ENCODE data around the gene TRIP6. TPM values are rescaled to one million over a fixed set of nuclear protein-coding genes. Genes with fewer than 3 reads are reported as not detected.
"Not testable (repeated sequence)": the region's sequence is repeated elsewhere in the genome, so short reads cannot be mapped to it uniquely, and the experiment has no call there.

Gene TRIP6
- total RNA-seq, 1 experiment from 2014 or later, result 140 TPM

DNA sequence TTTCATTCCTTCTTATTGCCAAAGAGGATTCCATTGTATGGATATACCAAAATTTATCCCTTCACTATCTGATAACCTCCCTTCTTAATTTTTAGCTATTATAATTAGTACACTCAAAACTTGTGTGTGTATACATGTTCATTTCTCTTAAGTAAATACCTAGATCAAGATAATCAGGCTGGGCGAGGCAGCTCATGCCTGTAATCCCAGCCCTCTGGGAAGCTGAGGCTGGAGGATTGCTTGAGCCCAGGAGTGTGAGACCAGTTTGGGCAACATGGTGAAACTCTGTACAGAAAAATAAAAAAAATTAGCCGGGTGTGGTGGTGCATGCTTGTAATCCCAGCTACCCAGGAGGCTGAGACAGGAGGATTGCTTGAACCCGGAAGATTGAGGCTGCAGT, 44.3 kb downstream of the TRIP6 start:
- ChIA-PET CTCF (no interaction called here), POLR2A (ENCODE audit: low non-redundant PET) (no interaction called here)
- BruUV-seq (replicated peaks), result no TSS peak
- Histone ChIP-seq H3K4me1 (ENCODE audit: insufficient read depth, low read length, poor library complexity, severe bottlenecking) (no peaks in the 10 kb centered on the region), H3K4me3 (ENCODE audit: low read depth, low read length, poor library complexity, severe bottlenecking) (no peak overlapping the region), H3K36me3 (ENCODE audit: insufficient read depth, low read length, poor library complexity, severe bottlenecking) (no peaks in the 10 kb centered on the region), H3K27me3 (replicated peaks; ENCODE audit: insufficient read depth, low read depth, low read length, poor library complexity) (no peaks in the 10 kb centered on the region), H3K9me3 (ENCODE audit: low read depth, low read length, poor library complexity, severe bottlenecking) (no peaks in the 10 kb centered on the region), H3K27ac (ENCODE audit: low read depth, low read length, poor library complexity, severe bottlenecking) (no peak overlapping the region)
- no peak for DNase-seq (ENCODE audit: low spot score)
- intact Hi-C loops (cut with micrococcal nuclease; ENCODE audit: unreplicated experiment), result no loop called here
- TF ChIP-seq EZH2 (IDR thresholded peaks at IDR 0.05; ENCODE audit: borderline replicate concordance, low read depth, low read length, poor library complexity, severe bottlenecking), result no peak
- TF ChIP-seq, protein P1, sequence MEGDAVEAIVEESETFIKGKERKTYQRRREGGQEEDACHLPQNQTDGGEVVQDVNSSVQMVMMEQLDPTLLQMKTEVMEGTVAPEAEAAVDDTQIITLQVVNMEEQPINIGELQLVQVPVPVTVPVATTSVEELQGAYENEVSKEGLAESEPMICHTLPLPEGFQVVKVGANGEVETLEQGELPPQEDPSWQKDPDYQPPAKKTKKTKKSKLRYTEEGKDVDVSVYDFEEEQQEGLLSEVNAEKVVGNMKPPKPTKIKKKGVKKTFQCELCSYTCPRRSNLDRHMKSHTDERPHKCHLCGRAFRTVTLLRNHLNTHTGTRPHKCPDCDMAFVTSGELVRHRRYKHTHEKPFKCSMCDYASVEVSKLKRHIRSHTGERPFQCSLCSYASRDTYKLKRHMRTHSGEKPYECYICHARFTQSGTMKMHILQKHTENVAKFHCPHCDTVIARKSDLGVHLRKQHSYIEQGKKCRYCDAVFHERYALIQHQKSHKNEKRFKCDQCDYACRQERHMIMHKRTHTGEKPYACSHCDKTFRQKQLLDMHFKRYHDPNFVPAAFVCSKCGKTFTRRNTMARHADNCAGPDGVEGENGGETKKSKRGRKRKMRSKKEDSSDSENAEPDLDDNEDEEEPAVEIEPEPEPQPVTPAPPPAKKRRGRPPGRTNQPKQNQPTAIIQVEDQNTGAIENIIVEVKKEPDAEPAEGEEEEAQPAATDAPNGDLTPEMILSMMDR (conservative IDR thresholded peaks at IDR 0.05; ENCODE audit: low read depth, low read length), result no peak

DNA sequence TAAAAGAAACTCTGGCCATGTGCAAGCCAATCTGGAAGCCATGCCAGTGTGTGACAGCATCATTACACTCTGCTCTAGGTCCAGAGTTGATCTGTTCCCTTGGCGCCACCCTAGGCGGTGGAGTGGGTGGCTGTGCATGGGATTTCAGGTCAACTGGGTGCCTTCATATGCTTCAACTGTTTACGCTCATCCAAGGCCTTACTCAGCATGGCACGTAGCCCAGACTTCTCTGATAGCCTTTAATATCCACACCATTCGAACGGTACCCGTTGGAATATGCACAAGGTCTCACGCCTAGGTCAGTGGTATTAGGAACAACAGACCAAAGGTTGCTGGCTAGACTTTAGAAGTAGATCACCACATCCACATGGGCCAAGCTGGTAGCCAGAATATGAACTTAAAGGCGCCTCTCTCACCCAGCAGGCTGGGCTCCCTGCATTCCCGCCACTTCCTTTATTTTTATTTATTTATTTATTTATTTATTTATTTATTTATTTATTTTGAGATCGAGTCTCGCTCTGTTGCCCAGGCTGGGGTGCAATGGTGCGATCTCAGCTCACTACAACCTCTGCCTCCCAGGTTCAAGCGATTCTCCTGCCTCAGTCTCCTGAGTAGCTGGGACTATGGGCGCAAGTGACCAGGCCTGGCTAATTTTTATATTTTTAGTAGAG, 47.2 kb downstream of the TRIP6 start:
- no peak overlapping the region for H3K27ac ChIP-seq (ENCODE audit: low read depth, low read length, poor library complexity, severe bottlenecking)
- no peaks in the 10 kb centered on the region for H3K4me1 ChIP-seq (ENCODE audit: insufficient read depth, low read length, poor library complexity, severe bottlenecking)
- no TSS peak for BruUV-seq (replicated peaks)
- no peak for DNase-seq (ENCODE audit: low spot score)
- no peaks in the 10 kb centered on the region for H3K36me3 ChIP-seq (ENCODE audit: insufficient read depth, low read length, poor library complexity, severe bottlenecking)
- H3K27me3 ChIP-seq (replicated peaks; ENCODE audit: insufficient read depth, low read depth, low read length, poor library complexity), result no peaks in the 10 kb centered on the region
- H3K4me3 ChIP-seq (ENCODE audit: low read depth, low read length, poor library complexity, severe bottlenecking), result no peak overlapping the region
- intact Hi-C loops (cut with micrococcal nuclease; ENCODE audit: unreplicated experiment), result no loop called here
- TF ChIP-seq, protein P1 (conservative IDR thresholded peaks at IDR 0.05; ENCODE audit: low read depth, low read length), result no peak
- TF ChIP-seq EZH2 (IDR thresholded peaks at IDR 0.05; ENCODE audit: borderline replicate concordance, low read depth, low read length, poor library complexity, severe bottlenecking), result no peak
- ChIA-PET POLR2A (ENCODE audit: low non-redundant PET) (no interaction called here), CTCF (no interaction called here)
- H3K9me3 ChIP-seq (ENCODE audit: low read depth, low read length, poor library complexity, severe bottlenecking), result no peaks in the 10 kb centered on the region

DNA sequence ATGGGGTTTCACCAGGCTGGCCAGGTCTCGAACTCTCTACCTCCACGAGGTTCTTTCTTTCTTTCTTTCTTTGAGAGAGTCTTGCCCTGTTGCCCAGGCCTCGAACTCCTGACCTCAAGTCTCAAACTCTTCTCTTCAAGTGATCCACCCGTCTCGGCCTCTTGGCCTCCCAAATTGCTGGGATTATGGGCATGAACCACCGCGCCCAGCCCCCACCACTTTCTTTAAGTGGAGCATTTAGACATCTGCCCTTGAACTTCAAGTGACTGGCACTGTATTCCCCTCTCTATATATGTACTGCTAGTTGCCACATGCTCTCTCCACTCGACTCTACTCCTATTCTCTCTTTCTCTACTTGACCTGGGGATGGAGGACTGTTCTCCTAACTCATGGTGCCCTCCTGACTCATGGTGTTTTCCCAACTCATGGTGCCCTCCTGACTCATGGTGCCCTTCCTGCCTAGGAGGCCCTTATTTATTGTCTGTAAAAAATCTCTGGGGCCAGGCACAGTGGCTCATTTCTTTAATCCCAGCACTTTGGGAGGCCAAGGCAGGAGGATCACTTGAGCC, 47.8 kb downstream of the TRIP6 start:
- CTCF ChIA-PET, result no interaction called here
- Histone ChIP-seq H3K27me3 (replicated peaks; ENCODE audit: insufficient read depth, low read depth, low read length, poor library complexity) (no peaks in the 10 kb centered on the region), H3K9me3 (ENCODE audit: low read depth, low read length, poor library complexity, severe bottlenecking) (no peaks in the 10 kb centered on the region), H3K27ac (ENCODE audit: low read depth, low read length, poor library complexity, severe bottlenecking) (no peak overlapping the region), H3K4me1 (ENCODE audit: insufficient read depth, low read length, poor library complexity, severe bottlenecking) (no peaks in the 10 kb centered on the region), H3K4me3 (ENCODE audit: low read depth, low read length, poor library complexity, severe bottlenecking) (no peak overlapping the region), H3K36me3 (ENCODE audit: insufficient read depth, low read length, poor library complexity, severe bottlenecking) (no peaks in the 10 kb centered on the region)
- POLR2A ChIA-PET (ENCODE audit: low non-redundant PET), result no interaction called here
- intact Hi-C loops (cut with micrococcal nuclease; ENCODE audit: unreplicated experiment), result no loop called here
- no TSS peak for BruUV-seq (replicated peaks)
- no peak for DNase-seq (ENCODE audit: low spot score)
- TF ChIP-seq EZH2 (IDR thresholded peaks at IDR 0.05; ENCODE audit: borderline replicate concordance, low read depth, low read length, poor library complexity, severe bottlenecking), result no peak
- TF ChIP-seq, protein P1 (conservative IDR thresholded peaks at IDR 0.05; ENCODE audit: low read depth, low read length), result no peak

DNA sequence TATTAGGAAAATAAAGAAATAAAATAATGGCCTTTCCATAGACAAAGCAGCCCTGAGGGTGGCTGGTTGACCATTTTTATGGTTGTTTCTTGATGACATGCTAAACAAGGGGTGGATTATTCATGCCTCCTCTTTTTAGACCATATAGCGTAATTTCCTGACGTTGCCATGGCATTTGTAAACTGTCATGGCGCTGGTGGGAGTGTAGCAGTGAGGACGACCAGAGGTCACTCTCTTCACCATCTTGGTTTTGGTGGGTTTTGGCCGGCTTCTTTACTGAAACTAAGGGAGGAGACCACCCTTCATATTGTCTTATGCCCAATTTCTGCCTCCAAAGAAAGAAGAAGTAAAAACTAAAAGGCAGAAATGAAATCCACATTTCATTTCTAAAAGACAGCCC, 52.1 kb downstream of the TRIP6 start:
- H3K4me3 ChIP-seq (ENCODE audit: low read depth, low read length, poor library complexity, severe bottlenecking); DNase-seq (ENCODE audit: low spot score); H3K27me3 ChIP-seq (replicated peaks; ENCODE audit: insufficient read depth, low read depth, low read length, poor library complexity); H3K27ac ChIP-seq (ENCODE audit: low read depth, low read length, poor library complexity, severe bottlenecking); CTCF ChIA-PET; H3K4me1 ChIP-seq (ENCODE audit: insufficient read depth, low read length, poor library complexity, severe bottlenecking); H3K9me3 ChIP-seq (ENCODE audit: low read depth, low read length, poor library complexity, severe bottlenecking); H3K36me3 ChIP-seq (ENCODE audit: insufficient read depth, low read length, poor library complexity, severe bottlenecking); POLR2A ChIA-PET (ENCODE audit: low non-redundant PET); intact Hi-C loops (cut with micrococcal nuclease; ENCODE audit: unreplicated experiment); BruUV-seq (replicated peaks): not testable (repeated sequence)

DNA sequence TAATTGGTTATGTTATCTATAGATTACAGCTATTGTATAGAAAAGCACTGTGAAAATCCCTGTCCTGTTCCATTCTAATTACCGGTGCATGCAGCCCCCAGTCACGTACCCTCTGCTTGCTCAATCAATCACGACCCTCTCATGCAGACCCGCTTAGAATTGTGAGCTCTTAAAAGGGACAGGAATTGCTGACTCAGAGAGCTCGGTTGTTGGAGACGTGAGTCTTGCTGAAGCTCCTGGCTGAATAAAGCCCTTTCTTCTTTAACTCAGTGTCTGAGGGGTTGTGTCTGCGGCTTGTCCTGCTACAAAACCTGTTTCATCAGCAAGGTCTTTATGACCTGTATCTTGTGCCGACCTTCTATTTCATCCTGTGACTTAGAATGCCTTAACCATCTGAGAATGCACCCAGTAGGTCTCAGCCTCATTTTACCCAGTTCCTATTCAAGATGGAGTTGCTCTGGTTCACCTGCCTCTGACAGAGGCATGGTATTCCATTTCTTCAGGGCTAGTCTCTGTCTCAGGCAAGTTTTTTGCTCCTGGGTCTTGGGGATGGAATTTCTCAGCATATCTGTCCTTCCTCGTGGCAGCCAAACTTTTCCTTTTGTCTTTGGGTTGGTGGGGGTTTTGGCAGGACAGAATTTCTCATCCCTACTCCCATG, 52.7 kb downstream of the TRIP6 start:
- POLR2A ChIA-PET (ENCODE audit: low non-redundant PET); H3K27ac ChIP-seq (ENCODE audit: low read depth, low read length, poor library complexity, severe bottlenecking); intact Hi-C loops (cut with micrococcal nuclease; ENCODE audit: unreplicated experiment); BruUV-seq (replicated peaks); CTCF ChIA-PET; H3K4me3 ChIP-seq (ENCODE audit: low read depth, low read length, poor library complexity, severe bottlenecking); H3K4me1 ChIP-seq (ENCODE audit: insufficient read depth, low read length, poor library complexity, severe bottlenecking); H3K9me3 ChIP-seq (ENCODE audit: low read depth, low read length, poor library complexity, severe bottlenecking); DNase-seq (ENCODE audit: low spot score); H3K27me3 ChIP-seq (replicated peaks; ENCODE audit: insufficient read depth, low read depth, low read length, poor library complexity); H3K36me3 ChIP-seq (ENCODE audit: insufficient read depth, low read length, poor library complexity, severe bottlenecking): not testable (repeated sequence)
